Lung (tissue), 12 donors: ENCODE results near the gene TAMALIN. TPM values are rescaled to one million over a fixed set of nuclear protein-coding genes. Genes with fewer than 3 reads are reported as not detected.

ENCODE experiments used
- ATAC-seq: fragments of 200-7000 bp; cut with Tn5 transposase; one replicate; pipeline ENCODE4 v1.9.1; 2020; ENCODE audit warnings: moderate number of reproducible peaks; ENCODE audit not compliant: insufficient read depth, low FRiP score
- DNase-seq, 3 donors: peaks; one replicate each; pipeline ENCODE4 v3.0.0-alpha.2; 2013 to 2017
- H3K27ac ChIP-seq, 2 donors: one replicate each; pipeline ENCODE4 v1.5.1; 2013; ENCODE audit warnings: mild to moderate bottlenecking in 2 of 2, moderate library complexity in 2 of 2, control low read depth in 1 of 2, inconsistent platforms in 1 of 2, low read depth in 1 of 2, low read length in 1 of 2
- H3K27me3 ChIP-seq, 3 donors: one replicate each; pipeline ENCODE4 v1.5.1; 2013; ENCODE audit warnings: low read length in 2 of 3; ENCODE audit not compliant: control insufficient read depth in 3 of 3, insufficient read depth in 3 of 3
- H3K36me3 ChIP-seq, 4 donors: one replicate each; pipeline ENCODE4 v1.5.1; 2013; ENCODE audit warnings: low read length in 4 of 4, mild to moderate bottlenecking in 1 of 4, moderate library complexity in 1 of 4; ENCODE audit not compliant: control insufficient read depth in 4 of 4, insufficient read depth in 4 of 4
- H3K4me1 ChIP-seq, 5 donors: one replicate each; pipeline ENCODE4 v1.5.1; 2013; ENCODE audit warnings: low read length in 5 of 5, mild to moderate bottlenecking in 2 of 5, moderate library complexity in 1 of 5; ENCODE audit not compliant: control insufficient read depth in 5 of 5, insufficient read depth in 5 of 5
- H3K4me3 ChIP-seq: one replicate; pipeline ENCODE4 v1.5.1; 2013; ENCODE audit warnings: mild to moderate bottlenecking, control low read depth, moderate library complexity
- H3K9ac ChIP-seq, 2 donors: one replicate each; pipeline ENCODE4 v1.5.1; 2013; ENCODE audit warnings: low read length in 2 of 2, control low read depth in 1 of 2; ENCODE audit not compliant: insufficient read depth in 1 of 2
- H3K9me3 ChIP-seq, 4 donors: one replicate each; pipeline ENCODE4 v1.5.1; 2013; ENCODE audit warnings: low read length in 3 of 4, mild to moderate bottlenecking in 1 of 4, moderate library complexity in 1 of 4; ENCODE audit not compliant: control insufficient read depth in 4 of 4, insufficient read depth in 3 of 4
- CTCF ChIP-seq: IDR thresholded peaks from 2 replicates; pipeline ENCODE4 v1.5.1; 2012; ENCODE audit warnings: mild to moderate bottlenecking; ENCODE audit errors: control extremely low read depth, extremely low read depth
- WGBS, 2 donors: extraction: QIAGEN DNeasy Blood & Tissue Kit; methylation state at CpG; one replicate each; pipeline ENCODE4 v1.1.7; 2013; 5-methylcytosine and 5-hydroxymethylcytosine counted together
- polyA plus RNA-seq, 2 donors: library from polyadenylated mRNA; stranded (reverse); fragments of 200-250 nt; gene quantifications; one replicate each; pipeline ENCODE4 v1.2.1, GENCODE V29; 2013
- total RNA-seq, 2 donors: library from RNA; depleted of rRNA in 1 of 2; stranded (reverse); fragments of >200 nt in 1 of 2; gene quantifications; one replicate each; pipeline ENCODE4 v1.2.1, GENCODE V29; 2014 to 2021
- donor health status: control.
- donor health status: control.
- donor health status: Bipolar disorder and iron deficiency.
- donor health status: healthy.
- donor health status: DM: yes; HTN: yes; CAD: no.

The TAMALIN gene
- total and polyA plus RNA-seq, 4 donors: 31.4 to 84.0 (median 60.4) TPM

- peaks cover 0 to 11% (median 8%) of the 10 kb centered on the region in 5 donors for H3K4me1 ChIP-seq
Observed at GRCh38 chr12:51962737-51963136, 44.0 kb upstream of the TAMALIN start.

GRCh38 chr12:51963477-51963876 lies 43.3 kb upstream of the TAMALIN start:
- WGBS, 2 donors: 96 to 97% methylated on average over 4 of the region's 4 CpGs
- DNase-seq (no peak), ATAC-seq (no peak)
- Histone ChIP-seq H3K36me3 (peaks cover 0 to 4% (median 3%) of the 10 kb centered on the region in 4 donors), H3K9me3 (no peaks in the 10 kb centered on the region), H3K9ac (no peak overlapping the region), H3K4me3 (no peak overlapping the region), H3K27me3 (no peaks in the 10 kb centered on the region), H3K27ac (no peak overlapping the region), H3K4me1 (peaks cover 0 to 10% (median 8%) of the 10 kb centered on the region in 5 donors)
- no peak for TF ChIP-seq CTCF

More at GRCh38 chr12:51962737-51963136, 44.0 kb upstream of the TAMALIN start:
- ATAC-seq (no peak), DNase-seq (no peak)
- H3K9ac ChIP-seq: no peak overlapping the region
- peaks cover 0 to 4% (median 3%) of the 10 kb centered on the region in 4 donors for H3K36me3 ChIP-seq
- no peak overlapping the region for H3K4me3 ChIP-seq
- no peaks in the 10 kb centered on the region for H3K27me3 ChIP-seq
- WGBS, 2 donors: 50 to 70% methylated on average over 3 of the region's 3 CpGs
- H3K9me3 ChIP-seq: no peaks in the 10 kb centered on the region
- TF ChIP-seq CTCF: no peak
- H3K27ac ChIP-seq: no peak overlapping the region

GRCh38 chr12:51969643-51970042 lies 37.1 kb upstream of the TAMALIN start:
- H3K4me1 ChIP-seq: peaks cover 7 to 29% (median 11%) of the 10 kb centered on the region in 5 donors
- ATAC-seq: no peak
- no peak overlapping the region for H3K4me3 ChIP-seq
- no peaks in the 10 kb centered on the region for H3K9me3 ChIP-seq
- H3K36me3 ChIP-seq: peaks cover 0 to 4% (median 0%) of the 10 kb centered on the region in 4 donors
- H3K27ac ChIP-seq: no peak overlapping the region
- 96 to 100% methylated on average over 2 of the region's 2 CpGs for WGBS, 2 donors
- no peak for TF ChIP-seq CTCF
- DNase-seq: no peak
- no peak overlapping the region for H3K9ac ChIP-seq
- H3K27me3 ChIP-seq: no peaks in the 10 kb centered on the region
